GM12891 (cell line): ENCODE measurements around the gene NTN4.

Experiments
- POLR2A ChIP-seq: IDR thresholded peaks from 2 replicates; pipeline ENCODE4 v1.6.1; 2011; ENCODE audit warnings: low read depth, low read length, control low read depth
- POU2F2 ChIP-seq: IDR thresholded peaks from 2 replicates; pipeline ENCODE4 v1.6.1; 2011; ENCODE audit warnings: low read depth, mild to moderate bottlenecking, control low read depth, low read length, moderate library complexity

DNA sequence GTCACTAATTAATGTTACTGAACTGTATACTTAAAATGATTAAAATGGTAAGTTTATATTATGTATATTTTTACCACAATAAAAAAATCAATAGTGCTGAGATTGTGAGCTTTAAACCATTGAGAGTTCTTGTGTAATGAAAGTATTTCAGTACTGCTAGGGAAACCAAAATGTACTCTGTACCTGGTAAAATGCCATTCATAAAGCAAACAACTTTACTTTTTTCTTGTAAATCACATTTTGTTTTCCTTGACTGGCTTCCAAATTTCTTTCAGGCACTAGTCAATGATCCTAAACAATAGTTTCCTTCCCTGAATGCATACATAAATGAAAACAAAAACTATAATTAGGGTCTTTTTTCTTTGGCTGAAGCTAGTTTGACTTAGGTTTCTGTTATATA is 38.8 kb upstream of the NTN4 start:
- TF ChIP-seq POU2F2 (no peak), POLR2A (no peak)
